GM18951 (cell line): ENCODE data around the gene POLN.
"Not testable (repeated sequence)": the region's sequence is repeated elsewhere in the genome, so short reads cannot be mapped to it uniquely, and the experiment has no call there.

Experiments
- POLR2A ChIP-seq: IDR thresholded peaks from 4 replicates; pipeline ENCODE4 v1.6.1; 2011; ENCODE audit warnings: mild to moderate bottlenecking; ENCODE audit not compliant: insufficient read length, insufficient read depth; ENCODE audit errors: extremely low read depth
- in situ Hi-C: fragments of 300-500 bp; cut with MboI; formaldehyde crosslinking; loops from one replicate; pipeline ENCODE4 v1.12.0; 2022; ENCODE audit warnings: low sequenced_read_pairs, mixed read lengths, inconsistent platforms; ENCODE audit not compliant: unreplicated experiment

The POLN gene

DNA sequence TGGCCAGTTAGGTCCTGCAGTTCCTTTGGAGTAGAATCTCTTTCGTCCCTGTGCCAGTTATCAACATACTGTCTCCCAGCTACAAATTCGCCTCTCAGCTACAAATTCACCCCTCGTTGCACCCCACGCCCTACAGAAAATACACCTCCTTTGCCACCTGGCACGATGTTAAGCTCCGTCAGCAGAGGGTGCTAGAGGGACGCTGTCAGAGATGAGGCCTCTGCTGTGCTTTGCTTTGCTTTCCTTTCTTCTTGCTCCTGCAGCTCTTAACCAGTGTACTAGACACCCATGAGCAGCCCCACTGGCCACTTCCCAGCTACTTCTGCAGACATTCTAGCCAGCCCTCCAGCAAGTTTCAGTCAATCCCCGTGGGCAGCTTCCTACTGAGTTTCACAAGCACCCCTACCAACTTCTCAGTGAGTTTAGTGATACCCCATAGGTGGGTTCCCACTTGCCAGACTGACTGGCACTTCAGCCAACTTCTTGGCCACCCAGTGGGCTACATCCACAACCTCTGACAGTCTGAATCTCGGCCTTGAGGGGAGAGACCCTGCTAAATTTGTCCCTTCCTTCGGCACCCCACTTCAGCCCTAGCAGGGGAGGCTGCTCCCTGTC lies 21.8 kb downstream of the POLN start:
- in situ Hi-C loops: no loop called here
- no peak for TF ChIP-seq POLR2A

DNA sequence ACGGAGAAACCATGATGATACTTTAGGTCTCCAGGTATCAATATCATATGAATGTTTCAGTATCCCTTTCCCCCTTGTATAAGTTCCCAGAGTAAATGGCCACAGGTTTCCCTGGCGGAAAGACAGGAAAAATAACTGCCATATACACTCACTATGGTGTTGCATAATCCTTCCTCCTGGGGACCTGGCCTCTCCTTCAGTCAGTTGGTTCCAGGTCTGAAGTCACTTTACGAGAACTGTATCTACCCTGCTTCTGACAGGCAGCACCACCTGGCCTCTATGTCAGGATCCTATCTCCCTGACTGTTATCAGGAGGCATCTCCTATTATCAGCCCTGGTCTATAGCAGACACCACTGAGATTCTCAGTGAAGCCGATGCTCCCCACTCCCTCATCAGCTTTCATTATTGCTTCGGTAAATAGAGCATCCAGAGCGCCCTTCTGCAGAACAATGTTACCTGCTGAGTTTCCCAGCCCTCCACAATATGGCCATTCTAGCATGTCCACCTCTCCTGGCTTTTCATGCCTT lies 22.6 kb downstream of the POLN start:
- TF ChIP-seq POLR2A: no peak
- in situ Hi-C loops: no loop called here

DNA sequence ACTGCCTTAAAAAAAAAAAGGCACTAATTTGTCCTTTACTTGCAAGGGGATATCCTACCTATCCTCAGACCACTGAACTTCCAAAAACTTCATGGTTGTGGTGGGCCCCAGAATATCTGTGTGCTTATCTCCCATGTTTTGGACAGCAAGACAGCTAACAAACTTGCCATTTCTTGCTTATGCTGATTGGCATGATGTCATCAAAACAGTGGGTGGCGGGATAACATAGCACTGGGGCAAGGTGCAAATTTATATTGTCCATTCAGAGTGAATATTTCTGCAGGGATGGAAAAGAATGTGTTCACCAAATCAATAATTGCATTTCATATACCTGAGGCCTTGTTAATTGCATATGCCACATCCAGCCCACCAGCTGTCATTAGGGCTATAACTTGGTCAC lies 23.5 kb downstream of the POLN start:
- TF ChIP-seq POLR2A: no peak
- in situ Hi-C loops: no loop called here

- no peak for TF ChIP-seq POLR2A
- in situ Hi-C loops: no loop called here
These were observed 24.2 kb downstream of the POLN start for GRCh38 chr4:2217726-2218125.

DNA sequence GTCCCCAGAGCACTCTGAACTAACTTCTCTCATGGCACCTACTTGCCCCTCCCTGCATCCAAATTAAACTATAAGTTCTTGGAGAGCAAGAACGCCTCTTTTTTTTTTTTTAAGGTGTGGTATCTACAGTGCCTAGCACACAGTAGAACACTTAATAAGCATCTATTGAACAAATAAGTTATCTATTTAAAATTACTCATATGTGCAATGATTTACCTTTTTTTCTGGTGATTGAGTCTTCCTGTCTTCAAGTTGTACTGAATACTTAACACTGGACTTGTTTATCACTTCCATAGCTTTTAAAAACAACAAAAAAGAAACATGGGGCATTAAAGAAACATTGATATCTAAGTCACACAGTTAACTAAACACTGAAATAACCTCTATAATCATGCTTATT lies 29.1 kb downstream of the POLN start:
- no peak for TF ChIP-seq POLR2A
- in situ Hi-C loops: no loop called here

DNA sequence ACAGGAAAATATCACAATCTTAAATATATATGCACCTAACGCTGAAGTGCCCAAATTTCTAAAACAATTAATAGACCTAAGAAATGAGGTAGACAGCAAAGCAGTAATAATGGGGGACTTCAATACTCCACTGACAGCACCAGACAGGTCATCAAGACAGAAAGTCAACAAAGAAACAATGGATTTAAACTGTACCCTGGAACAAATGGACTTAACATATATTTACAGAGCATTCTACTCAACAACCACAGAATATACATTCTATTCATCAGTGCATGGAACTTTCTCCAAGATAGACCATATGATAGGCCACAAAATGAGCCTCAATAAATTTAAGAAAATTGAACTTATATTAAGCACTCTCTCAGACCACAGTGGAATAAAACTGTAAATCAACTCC lies 39.1 kb downstream of the POLN start:
- in situ Hi-C loops: not testable (repeated sequence)

DNA sequence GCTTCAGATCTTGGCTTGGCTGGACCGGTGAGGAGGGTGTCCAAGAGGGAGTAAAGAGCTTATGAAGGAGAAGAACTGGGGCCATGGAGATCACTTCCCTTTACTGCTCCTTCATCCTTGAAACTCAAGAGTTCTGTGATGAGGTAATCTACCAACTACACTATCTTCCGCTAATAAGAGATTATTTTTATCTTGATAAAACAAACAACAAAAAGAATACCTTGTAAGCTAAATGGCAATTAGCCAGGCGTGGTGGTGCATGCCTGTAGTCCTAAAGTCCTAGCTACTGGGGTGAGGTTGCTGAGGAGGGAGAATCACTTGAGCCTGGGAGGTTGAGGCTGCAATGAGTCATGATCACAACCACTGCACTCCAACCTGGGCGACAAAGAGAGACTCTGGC lies 47.4 kb downstream of the POLN start:
- in situ Hi-C loops: no loop called here
- no peak for TF ChIP-seq POLR2A

DNA sequence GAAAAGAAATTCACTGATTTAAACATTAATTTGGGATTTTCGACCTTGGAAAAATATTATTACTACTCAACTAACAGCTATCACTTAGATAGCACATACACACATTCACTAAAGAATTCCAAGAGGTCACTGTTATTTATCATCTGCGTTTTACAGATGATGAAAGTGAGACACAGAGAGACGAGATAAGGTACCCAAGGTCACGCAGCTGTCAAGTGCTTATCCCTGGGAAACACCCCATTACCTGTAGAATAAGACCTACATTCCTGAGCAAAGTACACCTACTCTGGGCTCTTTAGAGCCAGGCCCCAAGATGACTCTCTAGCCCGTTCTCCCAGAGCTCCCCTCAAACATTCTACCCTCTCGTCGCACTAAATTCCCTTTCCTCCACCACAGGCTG lies 48.6 kb downstream of the POLN start:
- TF ChIP-seq POLR2A: no peak
- in situ Hi-C loops: no loop called here

DNA sequence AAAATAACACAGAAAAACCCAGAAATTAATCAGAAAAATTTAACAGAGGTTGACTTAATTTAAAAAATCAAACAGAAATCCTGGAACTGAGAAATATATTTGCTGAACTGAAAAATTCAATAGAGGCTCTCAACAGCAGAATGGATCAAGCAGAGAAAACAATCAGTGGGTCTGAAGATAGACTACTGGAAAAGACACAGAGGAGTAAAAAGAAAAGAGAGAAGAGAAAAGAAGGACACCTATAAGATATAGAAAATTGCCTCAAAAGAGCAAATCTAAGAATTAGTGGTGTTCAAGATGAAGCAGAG lies 55.1 kb downstream of the POLN start:
- TF ChIP-seq POLR2A: no peak
- in situ Hi-C loops: no loop called here

DNA sequence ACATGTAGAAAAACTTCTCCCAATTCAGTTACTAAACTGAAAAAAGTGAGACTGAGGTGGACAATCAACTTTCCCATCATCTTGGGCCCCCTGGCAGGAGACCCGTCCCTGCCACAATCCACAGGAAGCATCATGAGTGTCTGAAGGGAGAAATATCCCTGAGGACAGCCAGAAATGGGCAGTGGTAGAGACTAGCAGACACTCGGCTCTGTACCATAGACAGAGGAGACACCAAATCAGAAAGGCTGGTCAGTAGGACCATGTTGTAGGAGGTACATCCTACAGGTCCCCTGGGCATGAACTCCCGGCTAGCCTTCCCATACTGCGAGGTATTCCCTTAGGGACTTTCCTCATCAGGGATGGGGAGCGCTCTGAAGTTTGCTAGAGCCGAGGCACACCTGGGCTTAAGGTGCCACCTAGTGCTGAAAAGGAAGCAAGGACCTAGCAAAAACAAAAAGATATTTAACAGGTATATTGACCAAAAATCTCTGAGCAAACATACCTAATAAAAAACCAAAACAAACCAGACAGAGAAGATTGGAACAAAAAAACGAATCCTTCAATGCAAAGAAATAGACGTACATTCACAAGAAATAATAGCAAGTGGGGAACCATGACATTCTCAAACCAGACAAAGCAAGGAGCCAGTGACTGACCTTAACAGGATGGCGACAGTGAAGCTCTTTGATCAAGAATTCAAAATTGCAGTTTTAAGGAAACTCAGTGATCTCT lies 55.6 kb downstream of the POLN start:
- no peak for TF ChIP-seq POLR2A
- in situ Hi-C loops: no loop called here

- TF ChIP-seq POLR2A: no peak
- in situ Hi-C loops: no loop called here
These were observed 58.5 kb downstream of the POLN start for GRCh38 chr4:2183394-2183793.

DNA sequence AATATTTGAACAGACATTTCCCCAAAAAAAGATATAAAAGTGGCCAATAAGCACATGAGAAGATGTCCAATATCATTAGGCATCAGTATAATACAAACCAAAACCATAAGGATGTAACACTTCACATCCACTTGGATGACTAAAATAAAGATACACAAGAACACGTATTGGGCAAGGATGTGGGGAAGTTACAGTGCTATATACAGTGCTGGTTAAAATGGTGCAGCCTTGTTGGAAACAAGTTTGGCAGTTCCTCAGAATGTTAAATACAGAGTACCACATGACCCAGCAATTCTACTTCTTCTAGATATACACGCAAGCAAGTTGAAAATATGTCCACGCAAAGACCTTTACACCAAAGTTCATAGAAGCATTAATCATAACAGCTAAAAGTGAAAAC lies 58.9 kb downstream of the POLN start:
- in situ Hi-C loops: no loop called here
- no peak for TF ChIP-seq POLR2A

- in situ Hi-C loops: no loop called here
- no peak for TF ChIP-seq POLR2A
These were observed 61.5 kb downstream of the POLN start for GRCh38 chr4:2180410-2180809.

GRCh38 chr4:2179717-2180116 lies 62.2 kb downstream of the POLN start:
- no peak for TF ChIP-seq POLR2A
- in situ Hi-C loops: no loop called here

- in situ Hi-C loops: no loop called here
- no peak for TF ChIP-seq POLR2A
These were observed 62.9 kb downstream of the POLN start for GRCh38 chr4:2178986-2179385.

DNA sequence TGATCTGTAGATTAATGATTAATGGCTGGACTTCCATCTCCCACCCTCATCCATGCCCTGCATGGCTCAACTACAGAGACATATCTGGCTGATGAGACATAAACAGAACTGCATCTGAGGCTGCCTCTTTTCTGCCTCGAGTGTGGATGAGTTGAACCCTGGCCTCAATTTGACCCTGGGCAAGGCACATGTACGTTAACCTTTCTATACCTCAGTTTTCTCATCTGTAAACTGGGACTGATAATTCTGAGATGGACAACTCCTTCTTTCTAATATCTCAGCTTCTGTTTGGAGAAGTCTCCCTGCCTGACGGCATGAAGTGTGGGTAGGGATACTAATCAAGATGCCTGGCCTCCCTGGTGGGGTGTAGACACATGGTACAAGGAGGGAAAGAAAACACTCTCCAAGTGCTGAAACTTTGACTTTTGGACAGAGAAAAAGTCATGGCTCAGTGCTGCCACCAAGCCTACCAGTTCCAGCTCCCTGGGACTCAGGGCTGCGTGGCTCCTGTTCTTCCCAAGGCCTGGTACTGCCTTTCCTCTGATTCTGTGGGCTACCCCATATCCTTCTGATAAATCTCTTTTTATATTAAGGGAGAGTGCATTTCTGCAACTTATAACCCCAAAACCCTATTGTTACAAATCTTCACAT lies 64.4 kb downstream of the POLN start:
- in situ Hi-C loops: no loop called here
- TF ChIP-seq POLR2A: no peak
